PFSK-1 (cell line): ENCODE data around the gene PCBP3.

Experiments
- POLR2AphosphoS5 ChIP-seq: IDR thresholded peaks from 2 replicates; pipeline ENCODE4 v1.6.1; 2012; ENCODE audit warnings: low read depth, mild to moderate bottlenecking, control low read depth, low read length, moderate library complexity
- REST ChIP-seq, 2 experiments: IDR thresholded peaks; 2 replicates each; pipeline versions ENCODE4 v1.6.1 to v1.8.0; 2011 to 2012; ENCODE audit warnings: low read depth in 2 of 2, low read length in 2 of 2, control low read depth in 1 of 2, inconsistent platforms in 1 of 2, mild to moderate bottlenecking in 1 of 2, moderate library complexity in 1 of 2; ENCODE audit not compliant: insufficient read depth in 1 of 2
- SIN3A ChIP-seq: IDR thresholded peaks from 2 replicates; pipeline ENCODE4 v1.6.1; 2012; ENCODE audit warnings: mild to moderate bottlenecking, low read length, moderate library complexity, borderline replicate concordance; ENCODE audit not compliant: insufficient read depth
- TAF1 ChIP-seq: IDR thresholded peaks from 2 replicates; pipeline ENCODE4 v1.6.1; 2012; ENCODE audit warnings: low read length, control low read depth, borderline replicate concordance; ENCODE audit not compliant: insufficient read depth

GRCh38 chr21:45916011-45916840, 272.7 kb downstream of the PCBP3 start:
- TF ChIP-seq TAF1 (no peak), SIN3A (no peak), POLR2AphosphoS5 (no peak), REST (IDR thresholded peaks at IDR 0.05; ENCODE audit: insufficient read depth in 1 of 2, low read depth in 2 of 2, low read length in 2 of 2) (no peak)
